Measurements from ENCODE around the gene SMIM33. TPM values are rescaled to one million over a fixed set of nuclear protein-coding genes. Genes with fewer than 3 reads are reported as not detected.

Gene SMIM33
- total and polyA plus RNA-seq, 4 experiments from 2014 or later, result 0.31 to 1.2 (median 1.0) TPM

GRCh38 chr5:139457241-139457640 is 13.6 kb upstream of the SMIM33 start:
- DNase-seq, result no peak
- Histone ChIP-seq H3K27ac (ENCODE audit: low read depth, low read length) (no peak overlapping the region), H3K4me1 (ENCODE audit: insufficient read depth, low read length) (peaks cover 68% of the 10 kb centered on the region), H3K9me3 (ENCODE audit: control insufficient read depth in 1 of 2, low read length in 2 of 2) (no peaks in the 10 kb centered on the region), H3K36me3 (ENCODE audit: insufficient read depth, low read length) (no peaks in the 10 kb centered on the region), H3K4me3 (ENCODE audit: low read length in 2 of 2) (no peak overlapping the region), H3K27me3 (ENCODE audit: insufficient read depth, low read length) (no peaks in the 10 kb centered on the region)
- POLR2A ChIA-PET (ENCODE audit: partially characterized antibody), result interaction anchor here (3.6 to 10.1 kb wide), 3 partner anchors 13 to 24 kb away, joined by 54 to 171 read pairs (median 82); partner anchors contain the start of genes DNAJC18, SMIM33 and STING1
- peak overlapping the region in 3 of 8 donors; percentile 17 to 52 (median 26) for H3K4me3 Mint-ChIP-seq
- H3K27me3 Mint-ChIP-seq, result no peaks in the 10 kb centered on the region
- intact Hi-C loops (cut with micrococcal nuclease), result no loop called here
- CTCF ChIA-PET (ENCODE audit: partially characterized antibody), result interaction anchor here (0.6 to 3.6 kb wide), 9 partner anchors 9 to 349 kb away, joined by 3 to 32 read pairs (median 6); partner anchors contain the start of genes DNAJC18 and STING1
- H3K27ac Mint-ChIP-seq, result peak overlapping the region; percentile 78 to 98 (median 91)
- H3K36me3 Mint-ChIP-seq, result no peaks in the 10 kb centered on the region
- peaks cover 42 to 71% (median 57%) of the 10 kb centered on the region in 4 donors for H3K4me1 Mint-ChIP-seq
- H3K9me3 Mint-ChIP-seq, result peaks cover 0 to 2% (median 0%) of the 10 kb centered on the region in 8 donors

GRCh38 chr5:139457653-139458306 is 13.0 kb upstream of the SMIM33 start:
- no peaks in the 10 kb centered on the region for H3K27me3 ChIP-seq (ENCODE audit: insufficient read depth, low read length)
- Mint-ChIP-seq H3K4me1 (peaks cover 42 to 71% (median 57%) of the 10 kb centered on the region in 4 donors), H3K9me3 (peaks cover 0 to 2% (median 0%) of the 10 kb centered on the region in 8 donors), H3K36me3 (no peaks in the 10 kb centered on the region), H3K27ac (peak overlapping the region; percentile 78 to 98 (median 94)), H3K4me3 (peak overlapping the region in 3 of 8 donors; percentile 47 to 52 (median 50)), H3K27me3 (no peaks in the 10 kb centered on the region)
- H3K4me3 ChIP-seq (ENCODE audit: low read length in 2 of 2), result no peak overlapping the region
- intact Hi-C loops (cut with micrococcal nuclease), result loop anchor here (1.0 kb wide), 5 partner anchors 13 to 56 kb away; partner anchors contain the start of genes DNAJC18 and STING1
- ChIA-PET CTCF (ENCODE audit: partially characterized antibody) (interaction anchor here (0.6 to 3.6 kb wide), 13 partner anchors 10 to 348 kb away, joined by 3 to 32 read pairs (median 4); partner anchors contain the start of genes DNAJC18 and STING1), POLR2A (ENCODE audit: partially characterized antibody) (interaction anchor here (0.5 to 10.1 kb wide), 11 partner anchors 10 to 182 kb away, joined by 3 to 171 read pairs (median 7); partner anchors contain the start of genes DNAJC18, SMIM33 and STING1)
- no peaks in the 10 kb centered on the region for H3K36me3 ChIP-seq (ENCODE audit: insufficient read depth, low read length)
- peaks cover 65% of the 10 kb centered on the region for H3K4me1 ChIP-seq (ENCODE audit: insufficient read depth, low read length)
- peak in 1 of 5 donors; percentile 58 for DNase-seq
- no peaks in the 10 kb centered on the region for H3K9me3 ChIP-seq (ENCODE audit: control insufficient read depth in 1 of 2, low read length in 2 of 2)
- peak overlapping the region; percentile 26 for H3K27ac ChIP-seq (ENCODE audit: low read depth, low read length)

DNA sequence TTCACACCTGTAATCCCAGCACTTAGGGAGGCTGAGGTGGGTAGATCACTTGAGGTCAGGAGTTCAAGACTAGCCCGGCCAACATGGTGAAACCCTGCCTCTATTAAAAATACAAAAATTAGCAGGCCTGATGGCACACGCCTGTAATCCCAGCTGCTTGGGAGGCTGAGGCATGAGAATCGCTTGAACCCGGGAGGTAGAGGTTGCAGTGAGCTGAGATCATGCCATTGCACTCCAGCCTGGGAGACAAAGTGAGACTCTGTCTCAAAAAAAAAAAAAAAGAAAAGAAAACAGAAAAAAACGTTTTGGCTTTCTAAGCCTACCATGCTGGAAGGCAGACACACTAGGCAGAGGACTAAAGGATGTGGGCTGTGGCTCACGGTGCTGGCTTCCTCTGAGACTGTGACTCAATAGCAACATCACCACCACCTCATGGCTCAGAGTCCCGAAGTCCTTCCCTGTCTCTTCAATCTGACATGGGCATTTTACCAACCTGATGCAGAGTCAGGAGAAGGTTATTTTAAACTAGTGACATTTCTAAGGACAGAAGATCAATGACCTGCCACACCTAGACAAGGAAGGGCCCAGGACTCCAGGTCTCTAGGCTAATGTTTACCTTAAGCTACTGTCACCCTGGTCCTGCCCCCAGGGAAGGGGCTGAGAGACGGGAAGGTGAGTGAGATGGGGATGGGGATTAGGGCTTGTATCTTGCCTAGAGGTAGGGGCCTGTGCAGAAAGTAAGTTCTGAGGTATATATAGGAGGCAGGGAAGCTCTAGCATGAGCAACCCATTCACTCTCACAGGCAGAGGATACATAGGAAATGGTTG is 12.0 kb upstream of the SMIM33 start:
- H3K4me1 Mint-ChIP-seq, result peaks cover 39 to 68% (median 53%) of the 10 kb centered on the region in 4 donors
- CTCF ChIA-PET (ENCODE audit: partially characterized antibody), result interaction anchor here (0.9 to 3.6 kb wide), 10 partner anchors 11 to 174 kb away, joined by 3 to 32 read pairs (median 4); partner anchors contain the start of genes DNAJC18 and STING1
- no peaks in the 10 kb centered on the region for H3K27me3 Mint-ChIP-seq
- H3K27ac ChIP-seq (ENCODE audit: low read depth, low read length), result peak overlapping the region; percentile 68
- H3K4me3 Mint-ChIP-seq, result peak overlapping the region in 7 of 8 donors; percentile 64 to 89 (median 76)
- H3K36me3 ChIP-seq (ENCODE audit: insufficient read depth, low read length), result no peaks in the 10 kb centered on the region
- peak overlapping the region in 1 of 2 donors; percentile 20 for H3K4me3 ChIP-seq (ENCODE audit: low read length in 2 of 2)
- POLR2A ChIA-PET (ENCODE audit: partially characterized antibody), result interaction anchor here (0.5 to 10.1 kb wide), 12 partner anchors 9 to 183 kb away, joined by 3 to 171 read pairs (median 6); partner anchors contain the start of genes DNAJC18, SMIM33, SPATA24 and STING1
- peaks cover 60% of the 10 kb centered on the region for H3K4me1 ChIP-seq (ENCODE audit: insufficient read depth, low read length)
- intact Hi-C loops (cut with micrococcal nuclease), result loop anchor here (1.0 kb wide), 5 partner anchors 12 to 55 kb away; partner anchors contain the start of genes DNAJC18 and STING1
- H3K27me3 ChIP-seq (ENCODE audit: insufficient read depth, low read length), result no peaks in the 10 kb centered on the region
- peaks cover 0 to 2% (median 0%) of the 10 kb centered on the region in 8 donors for H3K9me3 Mint-ChIP-seq
- no peaks in the 10 kb centered on the region for H3K36me3 Mint-ChIP-seq
- H3K9me3 ChIP-seq (ENCODE audit: control insufficient read depth in 1 of 2, low read length in 2 of 2), result no peaks in the 10 kb centered on the region
- H3K27ac Mint-ChIP-seq, result peak overlapping the region; percentile 91 to 98 (median 96)
- peak; percentile 83 to 94 (median 86) for DNase-seq

DNA sequence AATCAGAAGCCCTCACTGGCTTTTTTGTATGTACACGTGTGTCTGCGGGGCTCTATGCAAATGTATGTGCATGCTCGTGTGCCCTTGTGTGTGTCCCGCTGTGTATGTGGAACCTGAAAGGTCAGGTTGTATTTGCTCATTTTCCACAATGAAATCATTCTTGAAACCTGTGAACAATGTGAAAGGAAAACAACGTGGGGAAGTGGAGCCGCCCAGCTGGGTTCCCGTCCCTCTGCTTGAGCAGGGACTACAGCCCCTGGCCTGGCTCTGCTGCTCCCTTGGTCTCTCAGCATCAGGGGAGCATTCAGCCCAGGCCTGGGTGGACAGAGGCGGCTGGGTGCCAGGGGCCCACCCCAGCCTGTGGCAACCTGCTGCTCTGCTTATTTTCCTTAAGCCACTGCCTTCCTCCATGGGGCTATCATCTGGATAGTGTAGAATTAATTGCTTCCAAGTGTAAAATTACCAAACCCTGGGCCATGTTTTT is 11.3 kb upstream of the SMIM33 start:
- intact Hi-C loops (cut with micrococcal nuclease), result no loop called here
- POLR2A ChIA-PET (ENCODE audit: partially characterized antibody), result interaction anchor here (1.3 to 10.1 kb wide), 9 partner anchors 8 to 58 kb away, joined by 4 to 171 read pairs (median 10); partner anchors contain the start of genes DNAJC18, SMIM33, SPATA24 and STING1
- CTCF ChIA-PET (ENCODE audit: partially characterized antibody), result interaction anchor here (1.2 to 3.6 kb wide), 4 partner anchors 16 to 58 kb away, joined by 3 to 32 read pairs (median 8); partner anchors contain the start of gene STING1
- Mint-ChIP-seq H3K27ac (peak overlapping the region; percentile 91 to 98 (median 96)), H3K9me3 (peaks cover 0 to 2% (median 0%) of the 10 kb centered on the region in 8 donors), H3K36me3 (no peaks in the 10 kb centered on the region), H3K27me3 (no peaks in the 10 kb centered on the region), H3K4me1 (peaks cover 33 to 61% (median 48%) of the 10 kb centered on the region in 4 donors), H3K4me3 (peak overlapping the region in 6 of 8 donors; percentile 12 to 89 (median 62))
- Histone ChIP-seq H3K27me3 (ENCODE audit: insufficient read depth, low read length) (no peaks in the 10 kb centered on the region), H3K9me3 (ENCODE audit: control insufficient read depth in 1 of 2, low read length in 2 of 2) (no peaks in the 10 kb centered on the region), H3K27ac (ENCODE audit: low read depth, low read length) (peak overlapping the region; percentile 68), H3K36me3 (ENCODE audit: insufficient read depth, low read length) (no peaks in the 10 kb centered on the region), H3K4me3 (ENCODE audit: low read length in 2 of 2) (peak overlapping the region in 1 of 2 donors; percentile 20), H3K4me1 (ENCODE audit: insufficient read depth, low read length) (peaks cover 53% of the 10 kb centered on the region)
- peak in 1 of 5 donors; percentile 57 for DNase-seq

- Mint-ChIP-seq H3K9me3 (peaks cover 0 to 2% (median 0%) of the 10 kb centered on the region in 8 donors), H3K27ac (peak overlapping the region; percentile 68 to 97 (median 91)), H3K36me3 (no peaks in the 10 kb centered on the region), H3K4me3 (peak overlapping the region in 1 of 8 donors; percentile 54), H3K27me3 (no peaks in the 10 kb centered on the region), H3K4me1 (peaks cover 26 to 52% (median 41%) of the 10 kb centered on the region in 4 donors)
- CTCF ChIA-PET (ENCODE audit: partially characterized antibody), result interaction anchor here (1.0 to 3.6 kb wide), 3 partner anchors 16 to 53 kb away, joined by 3 to 32 read pairs (median 4); no protein-coding TSS in a partner anchor
- H3K27me3 ChIP-seq (ENCODE audit: insufficient read depth, low read length), result no peaks in the 10 kb centered on the region
- H3K36me3 ChIP-seq (ENCODE audit: insufficient read depth, low read length), result no peaks in the 10 kb centered on the region
- H3K4me3 ChIP-seq (ENCODE audit: low read length in 2 of 2), result no peak overlapping the region
- POLR2A ChIA-PET (ENCODE audit: partially characterized antibody), result interaction anchor here (2.1 to 10.1 kb wide), 5 partner anchors 11 to 57 kb away, joined by 5 to 171 read pairs (median 54); partner anchors contain the start of genes DNAJC18, SMIM33, SPATA24 and STING1
- H3K27ac ChIP-seq (ENCODE audit: low read depth, low read length), result no peak overlapping the region
- no peak for DNase-seq
- peaks cover 49% of the 10 kb centered on the region for H3K4me1 ChIP-seq (ENCODE audit: insufficient read depth, low read length)
- intact Hi-C loops (cut with micrococcal nuclease), result no loop called here
- no peaks in the 10 kb centered on the region for H3K9me3 ChIP-seq (ENCODE audit: control insufficient read depth in 1 of 2, low read length in 2 of 2)
Observed at GRCh38 chr5:139460455-139460854, 10.3 kb upstream of the SMIM33 start.

DNA sequence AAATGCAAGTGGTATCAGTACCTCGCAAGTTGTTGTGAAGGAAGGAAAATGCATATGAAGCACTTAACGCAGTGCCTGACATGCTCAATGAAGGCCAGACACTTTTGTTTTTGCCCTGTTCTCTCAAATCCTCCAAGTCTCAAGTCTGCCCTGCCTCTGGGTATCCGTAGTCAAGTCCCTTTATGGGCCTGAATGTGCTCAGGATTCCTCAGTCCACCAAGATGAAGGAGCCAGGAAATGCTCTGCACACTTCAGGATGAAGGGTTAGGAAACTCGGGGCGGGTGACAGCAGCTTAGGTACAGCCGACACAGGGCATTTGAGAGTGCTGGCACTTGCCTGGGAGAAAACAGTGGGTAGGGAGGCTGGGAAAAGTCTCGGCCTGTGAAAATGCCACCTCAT is 9.6 kb upstream of the SMIM33 start:
- Mint-ChIP-seq H3K4me3 (peak overlapping the region in 1 of 8 donors; percentile 54), H3K36me3 (no peaks in the 10 kb centered on the region), H3K9me3 (peaks cover 0 to 2% (median 0%) of the 10 kb centered on the region in 8 donors), H3K27me3 (no peaks in the 10 kb centered on the region), H3K4me1 (peaks cover 26 to 47% (median 40%) of the 10 kb centered on the region in 4 donors), H3K27ac (peak overlapping the region; percentile 15 to 91 (median 70))
- no peak for DNase-seq
- ChIA-PET CTCF (ENCODE audit: partially characterized antibody) (interaction anchor here (0.5 to 1.5 kb wide), 3 partner anchors 9 to 39 kb away, joined by 3 to 4 read pairs (median 4); partner anchors contain the start of gene DNAJC18), POLR2A (ENCODE audit: partially characterized antibody) (interaction anchor here (1.6 to 10.1 kb wide), 3 partner anchors 10 to 20 kb away, joined by 6 to 171 read pairs (median 82); partner anchors contain the start of genes DNAJC18, SMIM33 and STING1)
- Histone ChIP-seq H3K27ac (ENCODE audit: low read depth, low read length) (no peak overlapping the region), H3K27me3 (ENCODE audit: insufficient read depth, low read length) (no peaks in the 10 kb centered on the region), H3K4me1 (ENCODE audit: insufficient read depth, low read length) (peaks cover 49% of the 10 kb centered on the region), H3K36me3 (ENCODE audit: insufficient read depth, low read length) (no peaks in the 10 kb centered on the region), H3K4me3 (ENCODE audit: low read length in 2 of 2) (no peak overlapping the region), H3K9me3 (ENCODE audit: control insufficient read depth in 1 of 2, low read length in 2 of 2) (no peaks in the 10 kb centered on the region)
- intact Hi-C loops (cut with micrococcal nuclease), result no loop called here

Measured in CD4-positive, alpha-beta memory T cell (primary cell).